Naive thymus-derived CD4-positive, alpha-beta T cell (primary cell): Measurements from ENCODE around the gene RASSF5. TPM values are rescaled to one million over a fixed set of nuclear protein-coding genes. Genes with fewer than 3 reads are reported as not detected.
A peak's percentile ranks its signal among the peaks of the same experiment; 100 is the strongest.

Experiments used
- ATAC-seq: fragments of 150-1000 bp; cut with Tn5 transposase; 2 replicates; pipeline ENCODE4 v1.10.0; 2021; ENCODE audit warnings: mild to moderate bottlenecking, moderate library complexity
- CTCF ChIA-PET: fragments of 350-600 bp; sonication (Branson Sonifier 250); formaldehyde crosslinking; loops from one replicate; lab custom pipeline; 2021; ENCODE audit warnings: antibody characterized with exemption; lab: Charles Lee
- POLR2A ChIA-PET: fragments of 350-600 bp; sonication (Branson Sonifier 250); formaldehyde crosslinking; loops from one replicate; lab custom pipeline; 2021; ENCODE audit warnings: antibody characterized with exemption, inconsistent platforms; lab: Charles Lee
- DNase-seq, 9 donors: peaks; one replicate each; pipeline versions ENCODE4 v3.0.0 to v3.0.0-alpha.2; 2020 to 2022; ENCODE audit warnings: mixed read lengths in 1 of 9
- H3K27ac ChIP-seq: one replicate; pipeline ENCODE4 v1.7.0; 2013; ENCODE audit warnings: mild to moderate bottlenecking, low read depth, low read length, moderate library complexity
- H3K27me3 ChIP-seq, 2 donors: one replicate each; pipeline ENCODE4 v1.7.0; 2013; ENCODE audit warnings: low read length in 2 of 2, mild to moderate bottlenecking in 2 of 2, moderate library complexity in 2 of 2; ENCODE audit not compliant: control insufficient read depth in 2 of 2, insufficient read depth in 2 of 2
- H3K36me3 ChIP-seq, 3 experiments: 1 replicate in 2 of 3; 2 replicates in 1 of 3; pipeline ENCODE4 v1.7.0; 2013; ENCODE audit warnings: low read length in 3 of 3, mild to moderate bottlenecking in 3 of 3, moderate library complexity in 1 of 3; ENCODE audit not compliant: insufficient read depth in 3 of 3, control insufficient read depth in 2 of 3
- H3K4me1 ChIP-seq, 2 donors: one replicate each; pipeline ENCODE4 v1.7.0; 2013; ENCODE audit warnings: low read length in 2 of 2, mild to moderate bottlenecking in 2 of 2, moderate library complexity in 1 of 2; ENCODE audit not compliant: control insufficient read depth in 2 of 2, insufficient read depth in 2 of 2
- H3K4me3 ChIP-seq: 2 replicates; pipeline ENCODE4 v1.7.0; 2013; ENCODE audit warnings: mild to moderate bottlenecking, low read length
- H3K9me3 ChIP-seq, 3 experiments: 1 replicate in 2 of 3; 2 replicates in 1 of 3; pipeline ENCODE4 v1.7.0; 2013; ENCODE audit warnings: low read length in 3 of 3; ENCODE audit not compliant: control insufficient read depth in 2 of 3
- H3K27ac Mint-ChIP-seq, 9 donors: one replicate each; pipeline ENCODE4 v1.8.0; 2020 to 2022; ENCODE audit warnings: mixed read lengths in 9 of 9, mild to moderate bottlenecking in 8 of 9, moderate library complexity in 5 of 9, inconsistent platforms in 2 of 9
- H3K27me3 Mint-ChIP-seq, 5 donors: one replicate each; pipeline ENCODE4 v1.8.0; 2021 to 2022; ENCODE audit warnings: mixed read lengths in 5 of 5, mild to moderate bottlenecking in 1 of 5
- H3K36me3 Mint-ChIP-seq, 5 donors: one replicate each; pipeline ENCODE4 v1.8.0; 2020 to 2022; ENCODE audit warnings: mixed read lengths in 5 of 5, mild to moderate bottlenecking in 3 of 5, inconsistent platforms in 1 of 5
- H3K4me1 Mint-ChIP-seq, 7 donors: one replicate each; pipeline ENCODE4 v1.8.0; 2020 to 2022; ENCODE audit warnings: mixed read lengths in 7 of 7, mild to moderate bottlenecking in 3 of 7, inconsistent platforms in 1 of 7
- H3K4me3 Mint-ChIP-seq, 10 donors: one replicate each; pipeline ENCODE4 v1.8.0; 2020 to 2022; ENCODE audit warnings: mild to moderate bottlenecking in 10 of 10, mixed read lengths in 10 of 10, moderate library complexity in 6 of 10, inconsistent platforms in 2 of 10
- H3K9me3 Mint-ChIP-seq, 11 donors: one replicate each; pipeline ENCODE4 v1.8.0; 2020 to 2022; ENCODE audit warnings: mixed read lengths in 11 of 11, mild to moderate bottlenecking in 4 of 11, inconsistent platforms in 1 of 11, moderate library complexity in 1 of 11
- intact Hi-C, 2 donors: fragments of 100-400 bp; cut with micrococcal nuclease; formaldehyde crosslinking; loops; one replicate each; pipeline ENCODE4 v1.15.1; 2023
- polyA plus RNA-seq, 2 donors: library from polyadenylated mRNA; unstranded; fragments of 300-500 nt; fragmentation: Illumina TruSeq; gene quantifications; one replicate each; pipeline ENCODE4 v1.2.3, GENCODE V29; 2021
- total RNA-seq, 6 experiments: library from RNA in 5 of 6; stranded (reverse) in 5 of 6; gene quantifications; 1 replicate in 5 of 6; 2 replicates in 1 of 6; pipeline ENCODE4 v1.2.3 and lab custom pipeline; 2021 to 2026

The RASSF5 gene
- total and polyA plus RNA-seq, 7 experiments from 2014 or later, result 155 to 416 (median 227) TPM

DNA sequence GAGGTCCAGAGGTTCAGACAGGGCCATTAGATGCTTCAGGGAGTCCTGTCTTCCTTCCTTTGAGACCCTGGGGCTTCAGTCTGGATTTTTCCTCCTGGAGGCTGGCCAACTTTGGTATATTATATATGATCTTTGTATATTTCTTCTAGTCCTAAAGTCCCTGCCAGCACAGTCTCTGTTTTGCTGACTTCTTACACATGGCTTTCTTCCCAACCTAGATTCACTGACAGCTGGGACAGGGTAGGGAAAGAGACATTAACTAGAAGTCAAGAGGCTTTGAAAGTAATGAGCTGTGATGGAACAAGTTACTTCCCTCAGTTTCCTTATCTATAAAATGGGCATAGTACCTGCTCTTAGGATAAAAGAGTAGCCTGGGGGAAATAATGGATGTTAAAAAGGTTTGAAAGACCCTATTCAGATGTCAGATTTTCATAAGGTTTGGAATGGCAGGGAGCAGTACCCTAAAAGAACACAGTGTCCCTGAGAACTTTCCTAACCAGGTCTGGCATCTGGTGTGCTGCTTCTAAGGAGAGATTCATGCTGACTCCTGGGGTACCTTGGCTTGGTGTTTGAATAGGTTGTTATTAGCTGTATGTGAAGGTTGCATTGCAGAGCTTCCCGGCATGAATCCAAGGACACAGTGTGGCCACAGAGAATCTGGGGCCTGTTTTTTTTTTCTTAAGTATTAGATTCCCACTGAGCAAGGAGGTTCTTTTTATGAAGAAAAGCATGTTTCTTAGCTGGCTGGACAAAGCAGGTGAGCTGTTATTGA, 47.6 kb downstream of the RASSF5 start:
- H3K4me3 Mint-ChIP-seq, result peak overlapping the region; percentile 77 to 99 (median 96)
- H3K9me3 Mint-ChIP-seq, result no peaks in the 10 kb centered on the region
- ATAC-seq, result no peak
- no peaks in the 10 kb centered on the region for H3K27me3 ChIP-seq
- H3K4me1 Mint-ChIP-seq, result peaks cover 48 to 73% (median 59%) of the 10 kb centered on the region in 7 donors
- peak overlapping the region; percentile 90 for H3K27ac ChIP-seq
- peak overlapping the region; percentile 86 to 97 (median 94) for H3K27ac Mint-ChIP-seq
- H3K36me3 Mint-ChIP-seq, result peaks cover 0 to 25% (median 9%) of the 10 kb centered on the region in 5 donors
- POLR2A ChIA-PET, result interaction anchor here (0.9 to 22.2 kb wide), 6 partner anchors 9 to 85 kb away, joined by 3 to 722 read pairs (median 4); partner anchors contain the start of gene IKBKE
- H3K9me3 ChIP-seq, result no peaks in the 10 kb centered on the region
- peaks cover 0 to 8% (median 0%) of the 10 kb centered on the region in 3 experiments for H3K36me3 ChIP-seq
- H3K4me1 ChIP-seq, result peaks cover 55 to 56% of the 10 kb centered on the region in 2 donors
- CTCF ChIA-PET, result interaction anchor here (0.8 to 20.4 kb wide), 9 partner anchors 9 to 109 kb away, joined by 3 to 424 read pairs (median 5); no protein-coding TSS in a partner anchor
- H3K27me3 Mint-ChIP-seq, result no peaks in the 10 kb centered on the region
- H3K4me3 ChIP-seq, result peak overlapping the region; percentile 90
- intact Hi-C loops, result loop anchor here (1.0 to 5.0 kb wide), 6 partner anchors 8 to 1268 kb away; partner anchors contain the start of genes CD55 (in 1 of the 2) and FCMR (in 1 of the 2)
- DNase-seq, result no peak

DNA sequence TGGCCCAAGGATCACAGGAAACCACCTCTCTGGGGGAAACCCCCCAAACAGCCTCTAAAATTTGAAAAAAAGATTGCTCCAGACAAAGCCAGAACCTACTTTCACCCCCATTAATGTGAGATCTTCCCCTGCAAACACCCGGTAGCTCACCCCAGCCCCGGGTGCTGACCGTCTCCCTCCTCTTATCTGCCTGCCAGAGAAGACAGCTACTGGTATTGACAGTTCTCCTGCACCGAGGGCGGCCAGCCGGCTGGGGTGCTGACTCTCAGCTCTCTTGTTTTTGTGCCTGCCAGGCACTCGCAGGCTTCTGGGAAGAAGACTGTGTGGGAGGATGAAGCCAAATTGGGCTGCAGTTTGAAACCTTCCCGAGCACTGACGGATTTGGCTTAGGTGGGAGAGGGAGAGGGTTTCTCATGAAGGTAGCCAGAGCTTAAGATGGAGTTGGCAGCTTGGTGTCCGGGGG, 48.2 kb downstream of the RASSF5 start:
- H3K36me3 Mint-ChIP-seq, result peaks cover 0 to 31% (median 10%) of the 10 kb centered on the region in 5 donors
- Histone ChIP-seq H3K27ac (peak overlapping the region; percentile 90), H3K4me1 (peaks cover 57 to 62% of the 10 kb centered on the region in 2 donors), H3K36me3 (peaks cover 0 to 9% (median 6%) of the 10 kb centered on the region in 3 experiments), H3K27me3 (no peaks in the 10 kb centered on the region), H3K9me3 (no peaks in the 10 kb centered on the region), H3K4me3 (peak overlapping the region; percentile 90)
- H3K4me3 Mint-ChIP-seq, result peak overlapping the region; percentile 77 to 99 (median 96)
- ChIA-PET CTCF (interaction anchor here (0.8 to 20.4 kb wide), 9 partner anchors 10 to 108 kb away, joined by 3 to 424 read pairs (median 5); no protein-coding TSS in a partner anchor), POLR2A (interaction anchor here (1.0 to 22.2 kb wide), 4 partner anchors 10 to 86 kb away, joined by 3 to 722 read pairs (median 14); partner anchors contain the start of gene IKBKE)
- H3K9me3 Mint-ChIP-seq, result no peaks in the 10 kb centered on the region
- H3K27me3 Mint-ChIP-seq, result no peaks in the 10 kb centered on the region
- H3K27ac Mint-ChIP-seq, result peak overlapping the region; percentile 86 to 97 (median 94)
- H3K4me1 Mint-ChIP-seq, result peaks cover 51 to 74% (median 66%) of the 10 kb centered on the region in 7 donors
- no peak for ATAC-seq
- intact Hi-C loops, result loop anchor here (1.0 to 5.0 kb wide), 6 partner anchors 8 to 1268 kb away; partner anchors contain the start of genes CD55 (in 1 of the 2) and FCMR (in 1 of the 2)
- DNase-seq, result peak in 4 of 9 donors; percentile 24 to 58 (median 46)

DNA sequence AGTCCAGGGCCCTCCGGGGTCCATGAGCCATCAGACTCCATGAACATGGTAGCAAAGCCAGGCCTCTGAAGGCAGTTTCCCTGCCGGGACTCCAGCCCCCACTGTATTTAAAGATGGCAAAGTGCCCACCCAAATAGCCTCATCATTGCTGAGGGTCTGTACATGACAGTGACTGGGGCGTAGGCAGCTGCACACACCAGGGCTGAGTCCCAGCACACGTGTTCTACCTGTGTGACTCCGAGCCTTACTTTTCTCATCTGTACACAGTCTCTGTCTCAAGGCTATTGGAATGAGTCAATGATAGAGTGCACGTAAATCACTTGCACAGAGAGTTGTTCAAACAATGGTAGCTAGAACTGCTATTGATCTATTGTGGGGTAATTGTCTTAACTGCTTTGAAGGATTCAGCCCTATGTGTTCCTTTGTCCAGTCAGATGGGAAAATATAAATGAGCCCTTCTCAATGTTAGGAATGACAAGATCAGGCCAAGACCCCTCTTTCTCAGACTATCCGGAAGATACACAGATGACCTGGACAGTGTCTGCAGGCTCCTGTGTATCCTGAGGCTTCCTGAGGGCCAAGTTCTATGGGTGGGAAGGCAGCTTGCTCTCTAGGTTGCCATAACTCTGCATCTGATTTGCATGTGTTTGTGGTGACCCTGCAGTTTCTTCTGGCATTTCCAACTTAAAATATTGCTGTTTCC, 48.9 kb downstream of the RASSF5 start:
- DNase-seq (no peak), ATAC-seq (no peak)
- no peaks in the 10 kb centered on the region for H3K27me3 Mint-ChIP-seq
- POLR2A ChIA-PET, result interaction anchor here (1.2 to 22.2 kb wide), 3 partner anchors 10 to 18 kb away, joined by 5 to 722 read pairs (median 22); no protein-coding TSS in a partner anchor
- H3K27ac Mint-ChIP-seq, result peak overlapping the region; percentile 86 to 97 (median 94)
- H3K36me3 Mint-ChIP-seq, result peaks cover 0 to 38% (median 11%) of the 10 kb centered on the region in 5 donors
- intact Hi-C loops, result loop anchor here (2.0 to 5.0 kb wide), 6 partner anchors 351 to 1269 kb away; partner anchors contain the start of genes CD55 (in 2 of the 2) and FCMR (in 1 of the 2)
- H3K36me3 ChIP-seq, result peaks cover 6 to 16% (median 11%) of the 10 kb centered on the region in 3 experiments
- no peaks in the 10 kb centered on the region for H3K9me3 Mint-ChIP-seq
- H3K27me3 ChIP-seq, result no peaks in the 10 kb centered on the region
- peak overlapping the region; percentile 77 to 99 (median 96) for H3K4me3 Mint-ChIP-seq
- CTCF ChIA-PET, result interaction anchor here (0.7 to 20.4 kb wide), 9 partner anchors 8 to 107 kb away, joined by 3 to 424 read pairs (median 5); no protein-coding TSS in a partner anchor
- H3K4me1 ChIP-seq, result peaks cover 61 to 67% of the 10 kb centered on the region in 2 donors
- H3K27ac ChIP-seq, result peak overlapping the region; percentile 90
- peaks cover 55 to 75% (median 72%) of the 10 kb centered on the region in 7 donors for H3K4me1 Mint-ChIP-seq
- H3K9me3 ChIP-seq, result no peaks in the 10 kb centered on the region
- H3K4me3 ChIP-seq, result peak overlapping the region; percentile 90

DNA sequence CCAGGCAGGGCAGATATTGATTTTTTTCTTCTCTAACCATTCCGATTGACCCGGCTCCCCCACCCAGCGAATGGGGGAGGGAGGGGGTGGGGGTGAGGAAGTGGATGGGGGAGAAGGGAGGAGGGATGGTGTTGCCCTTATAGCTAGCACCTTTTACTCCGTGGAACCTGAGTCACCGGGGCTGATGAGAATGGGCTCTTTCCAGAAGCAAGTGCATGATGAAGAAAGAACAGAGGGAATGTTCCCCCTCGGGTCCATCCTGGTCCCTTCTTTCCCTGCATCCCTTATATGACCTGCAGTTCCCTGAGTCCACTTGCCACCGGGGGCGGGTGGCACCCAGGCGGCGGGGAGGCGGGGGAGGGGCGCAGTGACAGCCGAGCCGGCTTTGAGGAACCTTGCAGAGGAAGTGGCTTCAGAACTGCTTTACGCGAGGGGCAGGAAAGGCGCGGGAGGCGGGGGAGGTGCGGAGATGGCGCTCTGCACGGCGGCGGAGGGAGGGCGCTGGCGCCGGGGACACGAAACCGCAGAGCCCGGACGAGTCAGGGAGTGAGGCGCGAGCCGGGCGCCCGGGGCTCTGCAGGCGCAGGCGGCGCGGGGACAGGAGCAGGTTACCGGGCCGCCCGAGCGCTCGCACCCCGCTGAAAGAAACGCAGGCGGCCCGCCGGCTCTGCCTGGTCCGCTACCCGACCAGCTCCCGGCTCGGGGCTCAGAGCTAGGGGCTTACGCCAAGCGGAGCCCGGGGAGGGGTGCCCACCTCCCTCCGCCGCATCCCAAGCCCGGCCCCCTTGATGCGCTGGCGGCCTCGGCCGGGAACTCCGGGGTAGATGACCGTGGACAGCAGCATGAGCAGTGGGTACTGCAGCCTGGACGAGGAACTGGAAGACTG, 49.7 kb downstream of the RASSF5 start:
- no peaks in the 10 kb centered on the region for H3K27me3 Mint-ChIP-seq
- peak overlapping the region; percentile 77 to 99 (median 96) for H3K4me3 Mint-ChIP-seq
- peaks cover 0 to 44% (median 16%) of the 10 kb centered on the region in 5 donors for H3K36me3 Mint-ChIP-seq
- no peaks in the 10 kb centered on the region for H3K27me3 ChIP-seq
- H3K9me3 ChIP-seq, result no peaks in the 10 kb centered on the region
- DNase-seq (peak; percentile 78 to 93 (median 88)), ATAC-seq (peak; percentile 86)
- peaks cover 59 to 75% (median 70%) of the 10 kb centered on the region in 7 donors for H3K4me1 Mint-ChIP-seq
- H3K9me3 Mint-ChIP-seq, result no peaks in the 10 kb centered on the region
- ChIA-PET CTCF (interaction anchor here (0.7 to 20.4 kb wide), 4 partner anchors 7 to 32 kb away, joined by 3 to 424 read pairs (median 12); no protein-coding TSS in a partner anchor), POLR2A (interaction anchor here (1.0 to 22.2 kb wide), 4 partner anchors 11 to 87 kb away, joined by 5 to 722 read pairs (median 14); partner anchors contain the start of gene IKBKE)
- H3K27ac Mint-ChIP-seq, result peak overlapping the region; percentile 86 to 100 (median 94)
- peak overlapping the region; percentile 90 for H3K4me3 ChIP-seq
- peak overlapping the region; percentile 90 for H3K27ac ChIP-seq
- peaks cover 10 to 22% (median 13%) of the 10 kb centered on the region in 3 experiments for H3K36me3 ChIP-seq
- H3K4me1 ChIP-seq, result peaks cover 61 to 66% of the 10 kb centered on the region in 2 donors
- intact Hi-C loops, result loop anchor here (1.0 to 5.0 kb wide), 9 partner anchors 18 to 1270 kb away; partner anchors contain the start of genes CD55 (in 2 of the 2) and FCMR (in 1 of the 2)
